ENCODE data around the gene NPDC1.

GRCh38 chr9:137015540-137015930, 30.4 kb downstream of the NPDC1 start:
- TF ChIP-seq, protein P1, sequence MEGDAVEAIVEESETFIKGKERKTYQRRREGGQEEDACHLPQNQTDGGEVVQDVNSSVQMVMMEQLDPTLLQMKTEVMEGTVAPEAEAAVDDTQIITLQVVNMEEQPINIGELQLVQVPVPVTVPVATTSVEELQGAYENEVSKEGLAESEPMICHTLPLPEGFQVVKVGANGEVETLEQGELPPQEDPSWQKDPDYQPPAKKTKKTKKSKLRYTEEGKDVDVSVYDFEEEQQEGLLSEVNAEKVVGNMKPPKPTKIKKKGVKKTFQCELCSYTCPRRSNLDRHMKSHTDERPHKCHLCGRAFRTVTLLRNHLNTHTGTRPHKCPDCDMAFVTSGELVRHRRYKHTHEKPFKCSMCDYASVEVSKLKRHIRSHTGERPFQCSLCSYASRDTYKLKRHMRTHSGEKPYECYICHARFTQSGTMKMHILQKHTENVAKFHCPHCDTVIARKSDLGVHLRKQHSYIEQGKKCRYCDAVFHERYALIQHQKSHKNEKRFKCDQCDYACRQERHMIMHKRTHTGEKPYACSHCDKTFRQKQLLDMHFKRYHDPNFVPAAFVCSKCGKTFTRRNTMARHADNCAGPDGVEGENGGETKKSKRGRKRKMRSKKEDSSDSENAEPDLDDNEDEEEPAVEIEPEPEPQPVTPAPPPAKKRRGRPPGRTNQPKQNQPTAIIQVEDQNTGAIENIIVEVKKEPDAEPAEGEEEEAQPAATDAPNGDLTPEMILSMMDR (conservative IDR thresholded peaks at IDR 0.05 in 1 of 2, IDR thresholded peaks at IDR 0.05 in 1 of 2; ENCODE audit: low read depth in 1 of 2, low read length in 2 of 2): no peak
- TF ChIP-seq EZH2 (IDR thresholded peaks at IDR 0.05; ENCODE audit: low read length, missing control alignments): no peak
